Activated CD4-positive, CD25-positive, alpha-beta regulatory T cell treated with anti-CD3 and anti-CD28 coated beads, Interleukin-2, amount 50 U/mL, for 72 hours (primary cell): ENCODE measurements around the gene GCN1.

Experiments
- DNase-seq: peaks from one replicate; pipeline ENCODE4 v3.0.0; 2021

GCN1 gene

DNA sequence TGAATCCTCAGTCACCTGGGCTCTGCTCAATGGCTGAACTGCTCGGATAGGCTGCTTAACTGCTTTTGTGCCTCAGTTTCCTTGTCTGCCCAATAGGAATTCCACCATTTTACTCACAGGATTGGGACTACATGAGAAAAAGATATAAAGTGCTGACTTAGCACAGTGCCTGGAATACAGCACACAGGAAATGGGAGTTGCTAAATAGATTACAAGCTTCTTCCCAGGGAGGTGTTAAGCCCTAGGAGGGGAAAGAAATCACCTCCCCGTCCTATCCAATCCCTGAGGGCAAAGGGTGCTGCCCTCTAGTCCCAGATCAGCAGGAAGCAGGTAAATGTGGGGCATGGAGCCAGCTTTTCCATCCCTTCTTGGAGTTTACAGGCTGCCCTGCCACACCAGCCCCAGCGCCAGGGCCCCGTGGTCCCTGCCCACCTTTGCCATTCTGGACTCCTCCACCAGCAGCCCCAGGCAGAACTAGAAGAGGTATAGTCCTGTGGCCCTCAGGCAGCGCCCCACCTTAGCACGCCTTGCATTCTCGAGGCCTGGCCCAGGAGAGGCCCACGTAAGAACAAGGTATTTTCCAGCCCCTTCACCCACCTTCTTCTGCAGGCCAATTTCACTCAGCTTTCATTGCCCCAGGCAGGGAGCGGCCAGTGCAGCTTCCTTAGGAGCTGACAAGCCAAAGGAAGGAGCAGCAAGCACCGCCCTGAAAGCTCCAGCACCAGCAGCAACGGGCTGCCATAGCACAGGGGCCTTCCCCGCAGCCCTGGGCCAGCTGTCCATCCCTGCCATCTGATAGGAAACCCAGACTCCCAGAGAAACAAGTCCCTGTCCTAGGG is 35.2 kb upstream of the GCN1 start:
- no peak for DNase-seq

DNA sequence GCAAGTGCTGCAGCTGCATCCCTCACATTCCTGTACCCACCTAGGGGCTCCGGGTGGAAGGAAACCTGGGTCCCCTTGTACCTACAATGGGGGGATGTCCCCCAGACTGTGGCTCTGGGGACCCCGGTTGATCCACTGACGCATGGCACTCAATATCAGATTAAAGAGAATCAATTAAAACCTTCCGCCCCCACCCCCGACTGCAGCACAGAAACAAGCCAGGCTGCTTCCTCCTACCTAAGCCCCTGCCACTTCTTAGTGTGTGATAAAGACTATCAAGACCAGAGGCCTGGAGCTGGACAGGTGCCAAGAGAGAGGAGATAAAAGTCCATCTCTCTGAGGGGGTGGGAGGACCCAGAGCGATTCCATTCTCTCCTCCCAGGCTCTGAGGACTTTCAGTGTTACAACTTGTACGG is 34.6 kb upstream of the GCN1 start:
- DNase-seq, result no peak

DNA sequence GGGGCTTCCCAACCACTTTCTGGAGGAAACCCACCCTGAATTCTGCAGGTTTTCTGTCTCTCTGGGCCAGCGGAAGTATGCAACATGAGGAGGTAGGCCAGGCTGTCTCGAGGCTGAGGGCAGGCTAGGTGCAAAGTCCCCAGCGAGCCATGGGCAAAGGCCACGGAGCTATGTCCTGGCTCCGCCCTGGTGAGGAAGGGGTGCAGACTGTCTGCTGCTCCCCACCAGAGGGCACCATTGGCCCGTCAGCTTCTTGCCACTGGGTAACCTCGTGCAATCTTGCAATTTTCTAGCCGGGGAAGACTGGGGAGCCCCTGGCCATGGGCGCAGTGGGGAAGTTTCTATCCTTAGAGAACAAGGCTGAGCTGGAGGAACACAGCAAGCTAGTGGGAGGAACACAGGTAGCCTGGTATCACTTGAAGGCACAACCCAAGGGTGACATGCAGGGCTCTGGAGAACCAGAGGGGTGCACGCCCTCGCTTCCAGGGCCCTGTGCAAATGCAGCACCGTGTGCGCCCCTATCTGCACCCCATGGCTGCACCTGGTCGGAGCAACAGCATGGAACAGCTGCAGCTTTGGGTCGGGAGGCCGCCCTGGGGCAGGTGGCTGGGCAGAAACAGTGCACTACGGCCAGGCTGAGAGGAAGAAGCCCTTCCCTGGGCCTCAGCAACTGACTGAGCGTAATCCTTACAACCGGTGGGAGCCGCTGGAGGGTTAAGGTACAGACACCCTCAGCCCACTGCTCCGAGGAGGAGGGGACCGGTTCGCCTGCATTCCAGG is 34.0 kb upstream of the GCN1 start:
- DNase-seq, result peak; percentile 85

DNA sequence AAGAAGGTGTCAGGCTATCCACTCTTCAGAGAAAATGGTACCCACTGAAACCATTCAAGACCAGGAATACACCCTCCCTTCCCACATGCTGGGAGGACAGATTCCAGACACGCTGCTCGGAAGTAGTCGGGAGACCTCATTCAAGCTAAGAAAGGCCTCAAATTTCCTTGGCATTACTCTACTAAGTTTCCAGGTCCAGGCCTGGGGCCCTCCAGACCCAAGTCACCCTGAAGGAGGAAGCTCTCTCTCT is 33.5 kb upstream of the GCN1 start:
- no peak for DNase-seq

DNA sequence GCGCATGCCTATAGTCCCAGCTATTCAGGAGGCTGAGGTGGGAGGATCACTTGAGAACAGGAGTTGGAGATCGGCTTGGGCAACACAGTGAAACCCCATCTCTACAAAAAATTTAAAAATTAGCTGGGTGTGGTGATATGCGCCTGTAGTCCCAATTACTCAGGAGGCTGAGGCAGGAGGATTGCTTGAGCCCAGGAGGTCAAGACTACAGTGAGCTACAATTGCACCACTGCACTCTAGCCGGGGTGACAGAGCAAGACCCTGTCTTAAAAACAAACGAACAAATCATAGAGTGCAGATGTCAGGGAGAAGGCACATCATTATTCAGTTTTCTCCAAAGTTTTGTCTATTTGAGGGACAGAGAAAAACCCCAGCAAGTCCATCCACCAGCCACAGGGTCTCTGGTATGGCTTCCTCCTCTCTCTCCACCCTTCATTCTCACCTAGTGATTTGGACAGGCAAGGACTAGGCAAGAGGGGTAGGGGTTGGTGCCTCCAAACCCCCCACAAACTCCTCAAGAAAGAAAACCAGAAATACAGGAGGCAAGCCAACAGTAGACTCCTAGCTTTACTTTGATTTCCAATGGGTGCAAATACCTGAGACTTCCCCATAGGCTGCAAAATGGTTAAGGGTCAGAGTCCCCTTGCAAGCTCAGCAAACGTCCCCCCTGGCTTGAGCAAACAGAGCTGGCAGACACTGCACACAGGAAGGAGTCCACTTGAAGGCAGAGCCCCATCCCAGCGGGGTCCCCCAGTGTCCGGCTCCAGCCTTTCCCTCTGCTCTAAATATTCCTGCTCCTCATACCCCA is 32.9 kb upstream of the GCN1 start:
- DNase-seq, result no peak

DNA sequence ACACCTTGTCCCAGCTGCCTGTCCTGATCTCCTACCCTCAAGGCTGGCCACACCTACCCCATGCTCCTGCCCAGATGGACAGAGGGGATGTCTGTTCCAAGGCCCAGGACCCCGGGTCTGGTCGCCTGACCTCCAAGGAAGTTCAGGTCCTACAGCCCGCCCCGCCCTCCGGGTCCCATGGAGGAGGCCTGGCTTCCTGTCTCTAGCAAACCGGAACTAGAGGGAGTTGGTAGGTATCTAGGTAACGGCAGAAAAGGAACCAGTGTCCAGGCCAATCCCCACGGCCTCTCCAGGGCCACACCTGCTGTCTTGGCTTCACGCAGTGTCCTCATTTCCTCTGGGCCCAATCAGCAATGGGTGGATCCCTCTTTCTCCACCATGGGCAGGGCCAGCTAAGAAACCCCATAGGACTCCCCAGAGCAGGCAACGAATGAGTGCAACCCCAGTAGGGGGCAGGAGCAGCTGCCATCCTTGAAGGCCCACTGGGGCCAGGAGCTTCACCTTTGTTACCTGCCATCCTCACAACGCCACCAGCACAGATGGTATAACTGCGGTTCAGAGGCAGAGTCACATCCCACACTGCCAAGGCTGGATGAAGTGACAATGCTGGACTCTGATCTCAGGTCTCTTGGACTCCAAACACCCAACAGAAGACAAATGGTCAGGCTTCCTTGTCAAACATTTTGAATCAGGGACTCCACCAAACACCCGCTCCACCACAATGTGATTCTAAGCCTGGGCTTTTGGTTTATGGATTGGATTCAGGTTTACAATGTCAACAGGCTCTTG is 31.5 kb upstream of the GCN1 start:
- no peak for DNase-seq

DNA sequence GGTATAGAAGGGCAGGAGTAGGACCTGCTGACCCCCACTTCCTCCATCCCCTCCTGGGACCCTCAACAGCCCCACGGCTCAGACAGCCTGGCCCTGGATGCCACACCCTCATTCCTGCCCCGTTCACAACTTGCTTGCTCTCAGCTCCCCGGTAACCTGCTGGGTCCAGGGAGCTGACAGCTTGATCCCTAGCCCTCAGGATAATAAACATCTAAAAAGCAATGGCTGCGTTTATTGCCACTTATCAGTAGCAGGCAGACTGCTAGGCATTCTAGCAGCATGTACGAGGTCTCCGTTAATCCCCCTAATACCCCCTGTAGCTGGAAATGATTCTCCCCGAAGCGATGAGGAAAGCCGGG is 30.7 kb upstream of the GCN1 start:
- DNase-seq, result no peak

DNA sequence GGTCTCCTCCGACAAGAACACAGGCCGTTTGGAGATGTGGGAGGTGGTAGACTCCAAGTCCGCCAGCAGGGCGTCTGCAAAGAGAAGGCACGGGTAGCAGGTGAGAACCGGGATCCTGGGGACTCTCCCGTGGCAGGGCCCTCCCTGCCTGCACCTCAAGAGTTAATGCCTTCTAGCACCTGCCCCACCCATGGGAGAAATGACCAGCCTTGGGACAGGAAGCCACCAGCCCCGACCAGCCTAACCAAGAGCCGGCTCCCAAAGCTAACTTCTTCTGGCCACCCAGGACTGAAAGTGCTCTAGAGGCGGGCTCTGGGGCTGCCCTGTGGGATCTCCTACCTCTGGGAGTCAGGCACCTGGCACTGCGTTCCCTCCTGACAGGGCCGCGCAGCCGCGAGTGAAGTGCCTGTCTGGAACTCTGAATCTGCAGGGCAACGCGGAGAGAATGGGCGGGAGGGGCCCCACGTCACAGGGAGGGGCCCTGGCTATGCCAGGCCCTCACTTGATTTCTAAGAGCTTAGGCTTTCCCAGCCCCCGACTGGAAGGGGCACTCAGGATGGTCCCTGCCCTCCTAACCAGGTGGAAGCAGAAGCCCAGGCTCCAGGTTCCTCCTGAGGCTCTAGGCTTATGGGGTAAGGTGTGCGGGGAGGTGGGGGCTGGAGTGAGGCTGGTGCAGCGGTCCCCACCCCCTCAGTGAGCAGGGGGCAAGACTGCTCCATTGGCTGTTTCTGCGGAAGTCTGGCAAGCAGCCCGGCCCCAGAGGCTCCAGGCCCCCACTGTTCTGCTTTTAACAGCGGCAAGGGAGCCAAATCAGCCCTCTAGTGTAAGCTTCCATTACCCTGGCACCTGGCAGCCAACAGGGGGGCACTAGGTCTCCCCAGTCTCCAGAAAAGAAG is 30.0 kb upstream of the GCN1 start:
- no peak for DNase-seq

DNA sequence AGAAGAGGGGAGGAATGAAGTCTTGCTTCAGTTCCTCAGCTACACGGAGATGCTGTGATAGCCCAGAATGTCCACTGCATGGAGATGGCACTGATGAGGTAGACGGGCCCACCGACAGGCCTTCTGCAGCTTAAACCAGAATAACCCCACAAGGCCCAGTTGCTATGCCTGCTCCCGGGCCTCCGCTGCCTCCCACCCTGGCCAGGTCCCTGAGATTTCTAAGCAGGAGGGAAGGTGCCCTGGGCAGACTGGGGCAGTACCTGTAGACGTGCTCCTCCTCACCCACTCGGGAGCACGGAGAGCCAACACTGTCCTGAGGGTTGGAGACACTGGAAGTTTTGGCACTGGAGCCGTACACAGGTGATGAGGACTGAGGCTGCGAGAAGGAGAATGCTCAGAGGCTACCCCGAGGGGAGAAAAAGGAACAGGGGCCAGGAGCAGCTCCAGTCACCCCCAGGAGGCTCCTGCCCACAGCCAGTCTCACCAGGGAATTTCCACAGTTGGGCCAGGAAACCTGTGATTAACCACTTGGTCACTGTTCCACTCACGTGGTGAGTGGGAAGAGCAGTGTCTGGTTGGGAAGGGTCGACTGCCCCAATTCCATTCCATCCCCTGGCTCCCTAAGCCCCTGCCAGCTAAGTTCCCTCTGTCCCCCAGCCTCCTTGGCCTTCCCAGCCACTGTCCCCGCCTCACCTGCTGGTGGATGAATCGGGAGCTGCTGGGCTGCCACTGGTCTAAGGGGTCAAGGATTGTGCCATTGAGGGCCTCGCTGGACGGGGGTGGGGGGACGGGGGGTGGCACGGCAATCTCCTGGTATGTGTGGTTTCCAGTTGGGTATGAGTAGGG is 29.2 kb upstream of the GCN1 start:
- no peak for DNase-seq

DNA sequence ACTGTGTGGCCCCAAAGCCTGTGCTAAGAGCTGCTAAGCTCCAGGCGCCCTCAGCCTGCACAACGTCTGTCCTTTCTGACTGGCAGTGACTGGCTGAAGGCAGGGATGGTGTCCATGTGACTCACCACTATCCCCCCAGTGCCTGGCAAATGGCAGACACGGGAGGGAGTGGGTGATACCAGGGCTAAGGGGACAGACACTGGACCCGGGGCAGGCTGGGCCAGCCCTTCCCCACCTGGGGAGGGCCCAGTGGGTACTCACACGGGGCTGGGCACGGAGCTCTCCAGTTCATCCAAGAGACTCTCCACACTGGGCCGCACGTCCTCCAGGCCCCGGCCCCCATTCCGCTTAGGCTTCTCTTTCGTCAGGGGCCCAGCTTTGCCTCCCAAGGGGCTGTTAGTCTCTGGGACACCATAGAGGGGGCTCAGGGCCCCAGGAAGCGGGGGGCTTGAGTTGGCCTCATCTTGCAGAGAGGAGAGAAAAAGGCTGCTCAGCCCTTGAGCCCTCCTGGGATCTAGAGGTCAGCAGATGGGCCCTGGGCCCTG is 27.8 kb upstream of the GCN1 start:
- no peak for DNase-seq

DNA sequence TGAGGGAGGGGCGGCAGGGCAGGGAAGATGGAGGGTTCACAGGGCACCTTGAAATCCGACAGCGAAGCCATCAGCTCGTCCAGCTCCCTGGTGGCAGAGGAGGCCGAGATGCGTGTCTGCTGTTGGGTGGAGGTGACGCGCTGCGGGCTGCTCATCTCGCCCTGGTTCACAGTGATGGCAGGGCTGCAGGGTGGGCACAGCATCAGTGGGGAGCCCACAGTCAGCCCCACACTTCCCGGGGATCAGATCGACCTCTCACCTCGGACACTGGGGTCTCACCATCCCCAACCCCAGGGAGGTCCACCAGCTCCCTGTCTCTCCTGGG is 27.0 kb upstream of the GCN1 start:
- no peak for DNase-seq

DNA sequence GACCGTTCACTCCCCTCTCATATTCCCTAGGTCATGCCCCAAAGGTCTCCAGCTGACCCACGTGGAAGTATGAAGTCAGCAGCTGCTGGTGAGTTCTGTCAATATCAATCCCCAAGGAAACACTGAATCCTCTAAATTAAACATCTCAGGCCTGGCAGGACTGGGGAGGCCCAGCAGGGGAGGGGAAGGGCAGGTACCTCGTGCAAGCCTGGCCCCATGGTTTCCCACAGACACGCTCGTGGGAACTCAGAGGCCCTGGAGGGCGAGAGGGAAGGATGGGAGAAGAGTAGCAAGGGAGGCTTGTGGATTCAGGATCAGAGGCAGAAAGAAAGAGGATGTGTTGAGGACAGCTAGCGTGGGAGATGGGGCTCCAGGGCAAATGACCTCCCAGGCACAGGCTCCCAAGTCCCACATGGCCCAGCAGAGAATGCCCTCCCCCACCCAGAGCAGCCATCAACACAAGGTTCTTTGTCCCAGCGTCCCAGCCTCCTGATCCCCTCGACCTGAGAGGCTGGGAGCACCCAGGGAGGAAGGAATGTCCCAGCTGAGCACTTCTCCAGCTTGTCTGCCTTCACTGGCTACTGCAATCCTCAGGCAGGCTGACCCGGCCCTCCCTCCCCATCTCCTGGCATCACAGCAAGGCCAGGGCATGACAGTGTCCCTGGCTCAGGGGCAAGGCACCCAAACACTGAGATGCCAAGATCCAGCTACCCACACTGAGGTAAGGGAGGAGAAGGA is 26.5 kb upstream of the GCN1 start:
- DNase-seq, result no peak

DNA sequence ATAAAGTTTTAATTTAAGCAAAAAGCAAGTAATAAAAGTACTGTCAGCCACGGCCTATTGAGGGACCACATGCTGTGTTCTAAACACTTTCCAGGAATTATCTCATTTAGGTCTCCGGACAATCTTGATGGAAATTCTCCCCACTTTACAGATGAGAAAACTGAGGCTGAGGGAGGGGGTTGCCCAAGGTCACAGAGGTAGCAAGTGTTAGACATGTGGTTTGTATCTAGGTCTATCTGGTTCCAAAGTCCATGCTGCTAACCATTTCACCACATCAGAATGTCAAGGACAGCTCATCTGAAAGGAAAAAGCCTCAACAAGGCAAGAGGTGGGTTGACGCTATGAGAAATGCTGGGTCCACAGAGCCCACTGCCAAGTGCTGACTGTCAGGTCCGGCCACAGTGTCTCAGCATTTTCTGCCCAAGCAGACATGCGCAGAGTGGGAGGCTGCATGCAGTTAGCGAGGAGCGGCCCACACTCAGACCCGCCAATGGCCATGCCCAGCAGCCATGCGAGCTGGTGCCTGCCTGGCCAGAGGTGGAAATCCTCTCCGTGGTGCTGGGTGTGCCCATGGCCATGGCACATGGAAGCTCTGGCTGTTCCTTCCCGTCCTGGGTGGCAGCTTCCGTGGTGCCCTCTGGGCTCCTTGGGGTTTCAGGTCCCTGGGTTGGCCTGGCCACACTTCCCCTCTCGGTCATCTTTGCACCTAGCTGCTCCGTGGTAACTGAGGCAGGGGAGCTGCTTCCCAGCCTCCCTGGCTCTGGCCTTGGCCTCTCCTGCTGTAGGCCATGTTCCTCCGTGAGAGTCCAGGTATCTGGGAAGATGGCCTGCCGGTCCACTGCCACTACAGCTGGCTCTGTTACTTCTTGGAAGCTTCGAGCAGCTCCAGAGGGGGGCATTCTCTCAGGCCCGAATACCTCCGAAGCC is 24.4 kb upstream of the GCN1 start:
- no peak for DNase-seq

DNA sequence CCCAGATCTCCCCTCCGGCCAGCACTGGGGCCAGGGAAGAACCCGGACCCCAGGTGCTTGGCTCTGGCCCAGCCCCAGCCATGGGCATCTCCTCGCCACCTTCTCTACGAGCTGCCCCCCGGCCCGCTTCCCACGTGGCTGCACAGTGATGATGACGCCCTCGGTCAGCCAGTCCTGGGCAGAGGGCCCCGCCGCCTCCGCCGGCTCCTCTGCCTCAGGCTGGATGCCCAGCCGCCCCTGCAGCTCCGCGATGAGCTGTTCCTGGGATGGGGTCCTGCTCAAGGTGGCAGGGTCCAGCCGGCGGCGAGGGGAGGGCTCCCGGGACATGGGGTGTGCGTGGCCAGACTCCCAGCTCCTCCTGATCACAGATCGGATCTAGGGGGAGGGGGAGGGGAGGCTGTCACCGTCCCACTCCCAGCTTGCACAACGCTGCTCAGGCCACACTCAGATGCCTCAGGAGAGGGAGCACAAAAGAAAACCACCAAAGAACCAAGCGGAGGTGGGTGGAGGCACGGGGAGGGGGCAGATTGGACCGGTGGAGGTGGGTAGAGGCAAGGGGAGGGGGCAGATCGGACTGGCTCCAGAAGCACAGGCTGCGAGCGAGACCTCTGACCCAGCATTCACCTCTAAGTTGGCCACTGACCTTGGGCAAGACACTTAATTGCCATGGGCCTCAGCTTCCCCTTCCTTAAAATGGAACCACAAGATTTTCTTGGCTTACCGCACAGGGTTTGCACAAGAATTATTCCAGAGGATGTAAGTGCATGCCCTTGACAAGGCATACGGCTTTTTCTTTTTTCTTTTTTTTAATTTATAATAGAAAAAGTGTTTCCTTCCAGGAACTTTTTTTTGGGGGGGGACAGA is 22.5 kb upstream of the GCN1 start:
- no peak for DNase-seq

DNA sequence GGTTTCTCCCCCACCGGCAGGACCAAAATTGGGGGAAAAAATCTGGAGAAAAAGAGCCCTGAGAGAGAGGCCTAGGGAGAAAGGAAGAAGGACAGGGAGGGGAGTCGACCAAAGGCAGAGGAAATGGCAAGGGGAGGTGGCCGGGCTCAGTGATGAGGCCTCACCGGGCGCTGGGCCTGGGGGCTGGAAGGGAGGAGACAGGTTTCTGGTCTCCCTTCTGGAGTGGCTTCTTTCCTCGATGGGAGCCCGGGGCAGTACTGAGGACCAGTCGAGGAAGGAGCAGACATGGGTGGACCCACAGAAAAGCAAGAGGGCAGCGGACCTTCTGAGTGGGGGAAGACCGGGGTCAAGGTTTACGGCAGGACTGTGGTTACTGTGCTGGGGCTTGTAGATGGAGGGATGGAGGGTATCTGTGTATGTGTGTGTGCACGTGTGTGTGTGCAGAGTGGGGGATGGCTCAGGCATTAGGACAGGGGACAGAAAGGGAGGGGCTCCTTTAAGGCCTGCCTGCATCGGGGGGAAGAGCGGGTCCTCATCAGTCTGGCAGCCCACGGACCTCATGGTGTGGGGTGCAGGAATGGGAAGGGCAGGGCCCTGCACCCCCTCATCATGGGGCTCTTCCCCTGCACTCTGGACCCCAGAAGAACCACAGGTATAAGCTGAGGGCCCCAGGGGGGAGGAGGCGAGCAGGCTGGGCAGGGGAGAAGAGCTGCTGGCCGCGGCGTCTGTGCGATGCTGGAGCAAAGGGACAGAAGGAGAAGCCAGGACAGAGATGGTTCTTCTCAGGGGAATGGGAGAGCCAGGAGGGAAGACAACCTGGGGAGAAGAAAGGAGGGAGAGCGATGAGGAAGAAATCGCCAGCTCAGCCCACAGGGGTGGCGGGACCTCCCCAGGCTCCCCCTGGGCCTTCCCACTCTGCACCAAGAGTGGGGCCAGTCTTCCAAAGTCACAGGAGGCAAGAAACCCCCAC is 21.5 kb upstream of the GCN1 start:
- DNase-seq, result no peak

DNA sequence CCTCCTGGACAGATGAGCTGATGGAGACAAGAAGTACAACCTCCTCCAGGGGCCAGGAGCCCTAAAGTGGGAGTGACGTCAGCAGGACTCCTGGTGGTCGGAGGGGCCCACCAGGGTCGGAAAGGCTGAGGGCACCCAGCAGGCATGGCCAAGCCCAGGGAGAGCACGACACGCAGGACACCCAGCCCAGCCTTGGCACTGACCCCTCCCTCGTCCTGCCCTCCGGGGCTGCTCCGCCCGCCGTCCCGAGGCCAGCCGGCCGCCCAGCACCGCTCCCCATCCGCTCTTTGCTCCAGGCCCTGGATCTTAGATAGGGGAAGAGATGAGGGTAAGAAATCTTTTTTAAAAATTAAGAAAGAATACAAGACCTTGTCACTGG is 20.8 kb upstream of the GCN1 start:
- DNase-seq, result no peak
